Measurements from ENCODE around the gene DRG1.
"Not testable (repeated sequence)": the region's sequence is repeated elsewhere in the genome, so short reads cannot be mapped to it uniquely, and the experiment has no call there.

Gene DRG1

GRCh38 chr22:31465307-31465706 is 65.9 kb downstream of the DRG1 start:
- H3K36me3 ChIP-seq: peaks cover 65 to 91% (median 69%) of the 10 kb centered on the region in 3 donors
- H3K9me3 ChIP-seq: no peaks in the 10 kb centered on the region
- H3K4me3 ChIP-seq: no peak overlapping the region
- no peaks in the 10 kb centered on the region for H3K4me1 ChIP-seq
- TF ChIP-seq CTCF (IDR thresholded peaks at IDR 0.05): no peak
- H3K27ac ChIP-seq: no peak overlapping the region
- no peak for DNase-seq
- no peaks in the 10 kb centered on the region for H3K27me3 ChIP-seq
- intact Hi-C loops (cut with DNase I; ENCODE audit: low total_unique reads): no loop called here

- no peak overlapping the region for H3K4me3 ChIP-seq
Measured at GRCh38 chr22:31474743-31475142, 75.3 kb downstream of the DRG1 start.

GRCh38 chr22:31475800-31476199 is 76.4 kb downstream of the DRG1 start:
- no peak for TF ChIP-seq CTCF (IDR thresholded peaks at IDR 0.05)
- Histone ChIP-seq H3K27me3 (no peaks in the 10 kb centered on the region), H3K36me3 (peaks cover 10 to 44% (median 16%) of the 10 kb centered on the region in 3 donors), H3K9me3 (no peaks in the 10 kb centered on the region), H3K4me1 (no peaks in the 10 kb centered on the region), H3K4me3 (no peak overlapping the region), H3K27ac (no peak overlapping the region)
- no peak for DNase-seq
- intact Hi-C loops (cut with DNase I; ENCODE audit: low total_unique reads): no loop called here

More at GRCh38 chr22:31474743-31475142, 75.3 kb downstream of the DRG1 start:
- DNase-seq: no peak
- Histone ChIP-seq H3K27me3 (no peaks in the 10 kb centered on the region), H3K9me3 (no peaks in the 10 kb centered on the region), H3K27ac (no peak overlapping the region), H3K36me3 (peaks cover 13 to 44% (median 18%) of the 10 kb centered on the region in 3 donors), H3K4me1 (no peaks in the 10 kb centered on the region)
- no peak for TF ChIP-seq CTCF (IDR thresholded peaks at IDR 0.05)
- intact Hi-C loops (cut with DNase I; ENCODE audit: low total_unique reads): no loop called here

GRCh38 chr22:31477329-31477728 is 77.9 kb downstream of the DRG1 start:
- H3K36me3 ChIP-seq: peaks cover 16 to 49% (median 16%) of the 10 kb centered on the region in 3 donors
- H3K27ac ChIP-seq: no peak overlapping the region

GRCh38 chr22:31481129-31481528 is 81.7 kb downstream of the DRG1 start:
- H3K27me3 ChIP-seq: no peaks in the 10 kb centered on the region
- no peak for DNase-seq
- no peaks in the 10 kb centered on the region for H3K9me3 ChIP-seq
- H3K27ac ChIP-seq: no peak overlapping the region
- peaks cover 0 to 12% (median 5%) of the 10 kb centered on the region in 4 donors for H3K4me1 ChIP-seq
- H3K36me3 ChIP-seq: peaks cover 21 to 75% (median 23%) of the 10 kb centered on the region in 3 donors
- TF ChIP-seq CTCF (IDR thresholded peaks at IDR 0.05): no peak
- H3K4me3 ChIP-seq: no peak overlapping the region
- intact Hi-C loops (cut with DNase I; ENCODE audit: low total_unique reads): no loop called here

More at GRCh38 chr22:31477329-31477728, 77.9 kb downstream of the DRG1 start:
- no peaks in the 10 kb centered on the region for H3K27me3 ChIP-seq
- no peaks in the 10 kb centered on the region for H3K9me3 ChIP-seq
- intact Hi-C loops (cut with DNase I; ENCODE audit: low total_unique reads): no loop called here
- H3K4me3 ChIP-seq: no peak overlapping the region
- no peak for DNase-seq
- no peaks in the 10 kb centered on the region for H3K4me1 ChIP-seq
- no peak for TF ChIP-seq CTCF (IDR thresholded peaks at IDR 0.05)

- H3K27ac ChIP-seq; H3K4me3 ChIP-seq; DNase-seq; H3K9me3 ChIP-seq; intact Hi-C loops (cut with DNase I; ENCODE audit: low total_unique reads); H3K27me3 ChIP-seq: not testable (repeated sequence)
- H3K4me1 ChIP-seq: peaks cover 0 to 12% (median 6%) of the 10 kb centered on the region in 4 donors
- peaks cover 21 to 79% (median 30%) of the 10 kb centered on the region in 3 donors for H3K36me3 ChIP-seq
Measured at GRCh38 chr22:31482470-31482869, 83.1 kb downstream of the DRG1 start.

Measured in tibial artery (tissue), 4 donors.